ENCODE measurements around the gene PHF2.

Gene PHF2

GRCh38 chr9:93587284-93587650 is 10.9 kb downstream of the PHF2 start:
- DNase-seq (ENCODE audit: low read depth in 3 of 3) = no peak

GRCh38 chr9:93587651-93588347 is 11.4 kb downstream of the PHF2 start:
- no peak for DNase-seq (ENCODE audit: low read depth in 3 of 3)

- no peak for DNase-seq (ENCODE audit: low read depth in 3 of 3)
Measured at GRCh38 chr9:93588641-93589609, 12.5 kb downstream of the PHF2 start.

- DNase-seq (ENCODE audit: low read depth in 3 of 3) = no peak
Measured at GRCh38 chr9:93589688-93590087, 13.3 kb downstream of the PHF2 start.

GRCh38 chr9:93590609-93591234 is 14.3 kb downstream of the PHF2 start:
- DNase-seq (ENCODE audit: low read depth in 3 of 3) = no peak

GRCh38 chr9:93591301-93592007 is 15.1 kb downstream of the PHF2 start:
- no peak for DNase-seq (ENCODE audit: low read depth in 3 of 3)

- no peak for DNase-seq (ENCODE audit: low read depth in 3 of 3)
Measured at GRCh38 chr9:93592008-93592642, 15.7 kb downstream of the PHF2 start.

- no peak for DNase-seq (ENCODE audit: low read depth in 3 of 3)
Measured at GRCh38 chr9:93592643-93593021, 16.2 kb downstream of the PHF2 start.

GRCh38 chr9:93593144-93593658 is 16.8 kb downstream of the PHF2 start:
- no peak for DNase-seq (ENCODE audit: low read depth in 3 of 3)

- no peak for DNase-seq (ENCODE audit: low read depth in 3 of 3)
Measured at GRCh38 chr9:93594041-93594756, 17.8 kb downstream of the PHF2 start.

- no peak for DNase-seq (ENCODE audit: low read depth in 3 of 3)
Measured at GRCh38 chr9:93595461-93595860, 19.1 kb downstream of the PHF2 start.

- DNase-seq (ENCODE audit: low read depth in 3 of 3) = no peak
Measured at GRCh38 chr9:93595861-93596365, 19.5 kb downstream of the PHF2 start.

GRCh38 chr9:93596399-93596798 is 20.0 kb downstream of the PHF2 start:
- no peak for DNase-seq (ENCODE audit: low read depth in 3 of 3)

- no peak for DNase-seq (ENCODE audit: low read depth in 3 of 3)
Measured at GRCh38 chr9:93597142-93597706, 20.8 kb downstream of the PHF2 start.

- no peak for DNase-seq (ENCODE audit: low read depth in 3 of 3)
Measured at GRCh38 chr9:93597871-93598646, 21.7 kb downstream of the PHF2 start.

GRCh38 chr9:93598647-93599241 is 22.4 kb downstream of the PHF2 start:
- DNase-seq (ENCODE audit: low read depth in 3 of 3) = no peak

- no peak for DNase-seq (ENCODE audit: low read depth in 3 of 3)
Measured at GRCh38 chr9:93599571-93600403, 23.4 kb downstream of the PHF2 start.

GRCh38 chr9:93600504-93600903 is 24.1 kb downstream of the PHF2 start:
- no peak for DNase-seq (ENCODE audit: low read depth in 3 of 3)

Data from stimulated activated CD4-positive, alpha-beta T cell treated with anti-CD3 and anti-CD28 coated beads, TNF-alpha, amount 100 ng/mL, for 24 hours (primary cell).